Uterus (tissue), 2 donors: ENCODE measurements around the gene TTLL8.

Experiments
- POLR2A ChIP-seq, 2 donors: fragments of 450-650 bp; IDR thresholded peaks; one replicate each; pipeline ENCODE4 v1.6.1; 2016; ENCODE audit warnings: antibody characterized with exemption in 2 of 2, mild to moderate bottlenecking in 1 of 2, moderate library complexity in 1 of 2
- TF ChIP-seq, protein P1 (sequence below), 4 experiments: fragments of 200-600 bp in 2 of 4; fragments of 450-650 bp in 2 of 4; sonication (generic) in 2 of 4; IDR thresholded peaks; one replicate each; pipeline ENCODE4 v1.5.1; 2016 to 2019; ENCODE audit warnings: antibody characterized with exemption in 4 of 4, mild to moderate bottlenecking in 2 of 4, moderate library complexity in 1 of 4

GRCh38 chr22:50074056-50074455 is 16.0 kb upstream of the TTLL8 start:
- TF ChIP-seq, protein P1, sequence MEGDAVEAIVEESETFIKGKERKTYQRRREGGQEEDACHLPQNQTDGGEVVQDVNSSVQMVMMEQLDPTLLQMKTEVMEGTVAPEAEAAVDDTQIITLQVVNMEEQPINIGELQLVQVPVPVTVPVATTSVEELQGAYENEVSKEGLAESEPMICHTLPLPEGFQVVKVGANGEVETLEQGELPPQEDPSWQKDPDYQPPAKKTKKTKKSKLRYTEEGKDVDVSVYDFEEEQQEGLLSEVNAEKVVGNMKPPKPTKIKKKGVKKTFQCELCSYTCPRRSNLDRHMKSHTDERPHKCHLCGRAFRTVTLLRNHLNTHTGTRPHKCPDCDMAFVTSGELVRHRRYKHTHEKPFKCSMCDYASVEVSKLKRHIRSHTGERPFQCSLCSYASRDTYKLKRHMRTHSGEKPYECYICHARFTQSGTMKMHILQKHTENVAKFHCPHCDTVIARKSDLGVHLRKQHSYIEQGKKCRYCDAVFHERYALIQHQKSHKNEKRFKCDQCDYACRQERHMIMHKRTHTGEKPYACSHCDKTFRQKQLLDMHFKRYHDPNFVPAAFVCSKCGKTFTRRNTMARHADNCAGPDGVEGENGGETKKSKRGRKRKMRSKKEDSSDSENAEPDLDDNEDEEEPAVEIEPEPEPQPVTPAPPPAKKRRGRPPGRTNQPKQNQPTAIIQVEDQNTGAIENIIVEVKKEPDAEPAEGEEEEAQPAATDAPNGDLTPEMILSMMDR (IDR thresholded peaks at IDR 0.05): no peak
- no peak for TF ChIP-seq POLR2A (IDR thresholded peaks at IDR 0.05)
